OCI-LY1 (cell line): ENCODE results near the gene PRCD.
"Not testable (repeated sequence)": the region's sequence is repeated elsewhere in the genome, so short reads cannot be mapped to it uniquely, and the experiment has no call there.

Experiments used
- H2AFZ ChIP-seq: fragments of 200-600 bp; sonication (generic), shearing (Covaris generic); 2 replicates; pipeline ENCODE4 v1.6.0; 2014; ENCODE audit warnings: antibody characterized with exemption, mild to moderate bottlenecking, low read length
- H3F3A ChIP-seq: fragments of 200-600 bp; sonication (generic), shearing (Covaris generic); 2 replicates; pipeline ENCODE4 v1.6.0; 2014; ENCODE audit warnings: mild to moderate bottlenecking, antibody characterized with exemption, low read length, moderate library complexity; ENCODE audit not compliant: insufficient read depth
- H3K27ac ChIP-seq: fragments of 200-600 bp; sonication (generic); 2 replicates; pipeline ENCODE4 v1.5.1; 2014; ENCODE audit warnings: low read length, mixed run types, mild to moderate bottlenecking, low read depth; ENCODE audit not compliant: poor library complexity, severe bottlenecking
- H3K27me3 ChIP-seq: fragments of 200-600 bp; sonication (generic); 2 replicates; pipeline ENCODE4 v1.6.0; 2014; ENCODE audit warnings: antibody characterized with exemption, mild to moderate bottlenecking, low read length, moderate library complexity; ENCODE audit not compliant: insufficient read depth
- H3K36me3 ChIP-seq: fragments of 200-600 bp; sonication (generic); 2 replicates; pipeline ENCODE4 v1.6.1; 2014; ENCODE audit warnings: mild to moderate bottlenecking, antibody characterized with exemption, low read length, moderate library complexity, mixed read lengths; ENCODE audit not compliant: insufficient read depth
- H3K4me1 ChIP-seq: fragments of 200-600 bp; sonication (generic); 2 replicates; pipeline ENCODE4 v1.5.1; 2014; ENCODE audit warnings: mild to moderate bottlenecking, low read length, moderate library complexity; ENCODE audit not compliant: insufficient read depth, severe bottlenecking
- H3K4me2 ChIP-seq: fragments of 200-600 bp; sonication (generic), shearing (Covaris generic); 2 replicates; pipeline ENCODE4 v1.6.1; 2014; ENCODE audit warnings: low read length
- H3K4me3 ChIP-seq: fragments of 200-600 bp; sonication (generic); 2 replicates; pipeline ENCODE4 v1.5.1; 2014; ENCODE audit warnings: low read length, low read depth, mild to moderate bottlenecking, mixed read lengths; ENCODE audit not compliant: poor library complexity, severe bottlenecking
- H3K79me2 ChIP-seq: fragments of 200-600 bp; shearing (Covaris generic); 2 replicates; pipeline ENCODE4 v1.6.1; 2016; ENCODE audit warnings: mixed run types, low read length, mixed read lengths; ENCODE audit not compliant: insufficient read depth
- H3K9ac ChIP-seq: fragments of 200-600 bp; sonication (generic), shearing (Covaris generic); 2 replicates; pipeline ENCODE4 v1.6.1; 2014; ENCODE audit warnings: mild to moderate bottlenecking, low read length, mixed read lengths
- H3K9me2 ChIP-seq: fragments of 200-600 bp; sonication (generic), shearing (Covaris generic); 2 replicates; pipeline ENCODE4 v1.6.1; 2014; ENCODE audit warnings: low read depth, mild to moderate bottlenecking, low read length, mixed read lengths
- H3K9me3 ChIP-seq: fragments of 200-600 bp; shearing (Covaris generic); 2 replicates; pipeline ENCODE4 v1.6.1; 2014; ENCODE audit warnings: low read length, mixed read lengths
- H4K20me1 ChIP-seq: fragments of 200-600 bp; sonication (generic), shearing (Covaris generic); 2 replicates; pipeline ENCODE4 v1.6.0; 2016; ENCODE audit warnings: mild to moderate bottlenecking, low read length; ENCODE audit not compliant: insufficient read depth
- CTCF ChIP-seq: fragments of 200-600 bp; sonication (generic), shearing (Covaris generic); IDR thresholded peaks from 2 replicates; pipeline ENCODE4 v1.5.1; 2017; ENCODE audit warnings: mild to moderate bottlenecking, antibody characterized with exemption, low read length, moderate library complexity, mixed read lengths
- EZH2 ChIP-seq: fragments of 200-600 bp; sonication (generic), shearing (Covaris generic); IDR thresholded peaks from 2 replicates; pipeline ENCODE4 v1.8.0; 2017; ENCODE audit warnings: borderline replicate concordance, mixed run types, mild to moderate bottlenecking, antibody characterized with exemption, low read length, moderate library complexity, mixed read lengths

Gene PRCD

GRCh38 chr17:76521262-76521661, 18.6 kb upstream of the PRCD start:
- no peaks in the 10 kb centered on the region for H4K20me1 ChIP-seq
- TF ChIP-seq EZH2 (no peak), CTCF (no peak)
- no peaks in the 10 kb centered on the region for H3K9me3 ChIP-seq
- H2AFZ ChIP-seq = no peak overlapping the region
- H3K36me3 ChIP-seq = no peaks in the 10 kb centered on the region
- no peaks in the 10 kb centered on the region for H3F3A ChIP-seq
- H3K27ac ChIP-seq = no peak overlapping the region
- H3K4me3 ChIP-seq = no peak overlapping the region
- H3K9me2 ChIP-seq = no peaks in the 10 kb centered on the region
- no peak overlapping the region for H3K9ac ChIP-seq
- H3K27me3 ChIP-seq = peaks cover 6% of the 10 kb centered on the region; the same call in 1 of the 2 replicates
- H3K79me2 ChIP-seq = no peaks in the 10 kb centered on the region
- no peaks in the 10 kb centered on the region for H3K4me1 ChIP-seq
- H3K4me2 ChIP-seq = no peak overlapping the region

GRCh38 chr17:76521683-76522082, 18.2 kb upstream of the PRCD start:
- not testable (repeated sequence) for H3F3A ChIP-seq, H3K4me1 ChIP-seq, H3K9me2 ChIP-seq, H3K79me2 ChIP-seq, H3K4me2 ChIP-seq, H3K4me3 ChIP-seq, H3K27ac ChIP-seq, H3K9ac ChIP-seq, H4K20me1 ChIP-seq, H3K36me3 ChIP-seq, H3K9me3 ChIP-seq, H3K27me3 ChIP-seq, H2AFZ ChIP-seq

- Histone ChIP-seq H4K20me1 (no peaks in the 10 kb centered on the region), H3K27ac (no peak overlapping the region), H3K9me3 (no peaks in the 10 kb centered on the region), H2AFZ (no peak overlapping the region), H3K4me1 (peaks cover 12% of the 10 kb centered on the region), H3K27me3 (0 out of 2 replicates have a peak, but pooled peaks cover 6% of the 10 kb centered on the region), H3K36me3 (no peaks in the 10 kb centered on the region), H3K9me2 (no peaks in the 10 kb centered on the region), H3K9ac (no peak overlapping the region), H3F3A (no peaks in the 10 kb centered on the region), H3K4me2 (no peak overlapping the region), H3K4me3 (no peak overlapping the region), H3K79me2 (no peaks in the 10 kb centered on the region)
- TF ChIP-seq CTCF (peak; percentile 96), EZH2 (no peak)
These were observed 16.5 kb upstream of the PRCD start for GRCh38 chr17:76523084-76524037.
